Pancreas (tissue), 10 donors: ENCODE data around the gene ZBTB16. TPM values are rescaled to one million over a fixed set of nuclear protein-coding genes. Genes with fewer than 3 reads are reported as not detected.
A peak's percentile ranks its signal among the peaks of the same experiment; 100 is the strongest.

ENCODE experiments used
- ATAC-seq, 4 donors: fragments of 200-7000 bp; cut with Tn5 transposase; one replicate each; pipeline versions ENCODE4 v1.8.0 to v1.9.1; 2020; ENCODE audit warnings: mild to moderate bottlenecking in 4 of 4, moderate library complexity in 4 of 4
- DNase-seq, 6 donors: peaks; one replicate each; pipeline ENCODE4 v3.0.0-alpha.2; 2020
- FAIRE-seq: peaks from 2 replicates; lab custom pipeline; 2012; peaks lifted over from hg19 to GRCh38; lab: Jason Lieb, UNC
- H3K27ac ChIP-seq, 4 donors: fragments of 200-600 bp; sonication (generic); 1 replicate in 3 of 4; 2 replicates in 1 of 4; pipeline versions ENCODE4 v1.5.0 to v1.8.0; 2020
- H3K27me3 ChIP-seq, 4 donors: fragments of 200-600 bp; one replicate each; pipeline ENCODE4 v1.8.0; 2021
- H3K36me3 ChIP-seq, 3 donors: fragments of 200-600 bp; sonication (generic) in 1 of 3; one replicate each; pipeline versions ENCODE4 v1.5.0 to v1.8.0; 2020 to 2021
- H3K4me1 ChIP-seq, 3 donors: fragments of 200-600 bp; one replicate each; pipeline ENCODE4 v1.8.0; 2021
- H3K4me3 ChIP-seq, 4 donors: fragments of 200-600 bp; sonication (generic) in 2 of 4; one replicate each; pipeline versions ENCODE4 v1.5.0 to v1.8.0; 2020 to 2021
- H3K9me3 ChIP-seq, 4 donors: fragments of 200-600 bp; one replicate each; pipeline ENCODE4 v1.8.0; 2021
- CTCF ChIP-seq, 4 donors: fragments of 200-600 bp; sonication (generic) in 3 of 4; IDR thresholded peaks; one replicate each; pipeline versions ENCODE4 v1.5.0 to v1.8.0; 2021; ENCODE audit warnings: antibody characterized with exemption in 4 of 4
- WGBS, 2 donors: extraction: QIAGEN DNeasy Blood & Tissue Kit; methylation state at CpG; one replicate each; pipeline ENCODE4 v1.1.7; 2013; 5-methylcytosine and 5-hydroxymethylcytosine counted together
- intact Hi-C, 3 donors: fragments of 100-400 bp; cut with DNase I; formaldehyde crosslinking; loops; one replicate each; pipeline versions ENCODE4 v1.11.1 to v1.14.2; 2022
- polyA plus RNA-seq, 2 donors: library from polyadenylated mRNA; stranded (reverse); fragments of 200-250 nt; gene quantifications; one replicate each; pipeline ENCODE4 v1.2.3, GENCODE V29; 2013
- total RNA-seq, 6 donors: library from RNA; stranded (reverse); fragmentation: NEBNext Ultra II Directional in 4 of 6; extraction: Animal tissue kit (Norgen Biotek cat#: 25700) in 4 of 6; gene quantifications; one replicate each; pipeline versions ENCODE4 v1.2.1 to v1.2.4, GENCODE V29; 2021 to 2023
- donor health status: healthy with polysubstance abuse.
- donor health status: DM: no; HTN: no; CAD: no; lungs with moderate emphysema.
- donor health status: DM: no; HTN: no; CAD: no.
- donor health status: control.
- donor health status: control.
- donor health status: Bipolar disorder and iron deficiency.
- donor health status: DM: yes; HTN: yes; CAD: no.
- donor health status: DM: no; HTN: no; CAD: no.
- donor health status: DM: no; HTN: no; CAD: no.
- donor health status: DM: yes; HTN: yes; CAD: no.

The ZBTB16 gene
- total and polyA plus RNA-seq, 8 donors = 8.1 to 76.4 (median 42.3) TPM

- Histone ChIP-seq H3K4me3 (no peak overlapping the region), H3K27me3 (no peaks in the 10 kb centered on the region), H3K4me1 (peaks cover 4 to 10% (median 4%) of the 10 kb centered on the region in 3 donors), H3K36me3 (no peaks in the 10 kb centered on the region), H3K27ac (no peak overlapping the region), H3K9me3 (no peaks in the 10 kb centered on the region)
- FAIRE-seq (no peak), DNase-seq (no peak), ATAC-seq (no peak)
- no peak for TF ChIP-seq CTCF (IDR thresholded peaks at IDR 0.05)
- intact Hi-C loops = loop anchor here in 1 of 3 donors (5.0 kb wide), 1 partner anchor 126 kb away; no protein-coding TSS in a partner anchor
Observed at GRCh38 chr11:114056409-114056808, 3.1 kb upstream of the ZBTB16 start.

- H3K9me3 ChIP-seq = no peaks in the 10 kb centered on the region
- 56 to 60% methylated on average over 7 of the region's 7 CpGs for WGBS, 2 donors
- no peaks in the 10 kb centered on the region for H3K27me3 ChIP-seq
- DNase-seq (peak in 3 of 6 donors; percentile 34 to 60 (median 51)), ATAC-seq (no peak), FAIRE-seq (no peak)
- no peak for TF ChIP-seq CTCF (IDR thresholded peaks at IDR 0.05)
- intact Hi-C loops = loop anchor here in 1 of 3 donors (5.0 kb wide), 1 partner anchor 125 kb away; no protein-coding TSS in a partner anchor
- no peak overlapping the region for H3K27ac ChIP-seq
- H3K4me3 ChIP-seq = no peak overlapping the region
- peaks cover 4 to 10% (median 8%) of the 10 kb centered on the region in 3 donors for H3K4me1 ChIP-seq
- H3K36me3 ChIP-seq = no peaks in the 10 kb centered on the region
Observed at GRCh38 chr11:114057147-114057546, 2.4 kb upstream of the ZBTB16 start.

GRCh38 chr11:114057605-114058004 lies 1.9 kb upstream of the ZBTB16 start:
- Histone ChIP-seq H3K27ac (no peak overlapping the region), H3K36me3 (no peaks in the 10 kb centered on the region), H3K9me3 (no peaks in the 10 kb centered on the region), H3K4me1 (peaks cover 4 to 12% (median 10%) of the 10 kb centered on the region in 3 donors), H3K4me3 (no peak overlapping the region), H3K27me3 (no peaks in the 10 kb centered on the region)
- no peak for FAIRE-seq
- no peak for ATAC-seq
- WGBS, 2 donors = 100% methylated on average over 1 of the region's 1 CpG
- DNase-seq = no peak
- no peak for TF ChIP-seq CTCF (IDR thresholded peaks at IDR 0.05)
- intact Hi-C loops = loop anchor here in 1 of 3 donors (5.0 kb wide), 1 partner anchor 125 kb away; no protein-coding TSS in a partner anchor

GRCh38 chr11:114058026-114058706 lies 1.3 kb upstream of the ZBTB16 start:
- FAIRE-seq (no peak), ATAC-seq (no peak), DNase-seq (peak in 3 of 6 donors; percentile 33 to 60 (median 49))
- Histone ChIP-seq H3K27ac (no peak overlapping the region), H3K9me3 (no peaks in the 10 kb centered on the region), H3K4me3 (peak overlapping the region in 1 of 4 donors; percentile 98), H3K27me3 (no peaks in the 10 kb centered on the region), H3K36me3 (peaks cover 0 to 1% (median 1%) of the 10 kb centered on the region in 3 donors), H3K4me1 (peaks cover 4 to 12% (median 10%) of the 10 kb centered on the region in 3 donors)
- TF ChIP-seq CTCF (IDR thresholded peaks at IDR 0.05) = no peak
- intact Hi-C loops = loop anchor here in 1 of 3 donors (5.0 kb wide), 1 partner anchor 124 kb away; no protein-coding TSS in a partner anchor
- WGBS, 2 donors = 85 to 91% methylated on average over 25 of the region's 25 CpGs
